ENCODE data around the gene NUP43.
A peak's percentile ranks its signal among the peaks of the same experiment; 100 is the strongest.
"Not testable (repeated sequence)": the region's sequence is repeated elsewhere in the genome, so short reads cannot be mapped to it uniquely, and the experiment has no call there.

Gene NUP43

GRCh38 chr6:149751239-149751638, 4.9 kb upstream of the NUP43 start:
- Histone ChIP-seq H3K9me3 (ENCODE audit: control insufficient read depth, insufficient read depth, low read length) (no peaks in the 10 kb centered on the region), H3K36me3 (ENCODE audit: control insufficient read depth, low read length) (peaks cover 36% of the 10 kb centered on the region), H3K9me2 (replicated peaks; ENCODE audit: control insufficient read depth, low read length) (no peaks in the 10 kb centered on the region), H3K4me2 (ENCODE audit: low read length) (peak overlapping the region; percentile 98), H3K27ac (ENCODE audit: low read depth, low read length) (no peak overlapping the region), H3K4me3 (ENCODE audit: low read length) (peak overlapping the region; percentile 99; the same call in 1 of the 2 replicates), H3F3A (ENCODE audit: control insufficient read depth, insufficient read depth) (0 out of 2 replicates have a peak, but pooled peaks cover 5% of the 10 kb centered on the region), H3K27me3 (ENCODE audit: control insufficient read depth, low read length) (no peaks in the 10 kb centered on the region), H4K20me1 (ENCODE audit: control insufficient read depth, insufficient read depth, low read depth, low read length) (peaks cover 13% of the 10 kb centered on the region), H3K4me1 (ENCODE audit: control insufficient read depth, low read length) (peaks cover 61% of the 10 kb centered on the region), H3K79me2 (ENCODE audit: control insufficient read depth, low read length) (peaks cover 76% of the 10 kb centered on the region)
- no peak for TF ChIP-seq EZH2phosphoT487 (IDR thresholded peaks at IDR 0.05; ENCODE audit: borderline replicate concordance, low read length)
- no peak for TF ChIP-seq CTCF (IDR thresholded peaks at IDR 0.05; ENCODE audit: low read depth, low read length, poor library complexity, severe bottlenecking)

GRCh38 chr6:149750136-149750609, 3.8 kb upstream of the NUP43 start:
- Histone ChIP-seq H3K79me2 (ENCODE audit: control insufficient read depth, low read length) (peaks cover 76% of the 10 kb centered on the region), H3K9me3 (ENCODE audit: control insufficient read depth, insufficient read depth, low read length) (no peaks in the 10 kb centered on the region), H3K27me3 (ENCODE audit: control insufficient read depth, low read length) (no peaks in the 10 kb centered on the region), H3K4me1 (ENCODE audit: control insufficient read depth, low read length) (peaks cover 57% of the 10 kb centered on the region), H3K27ac (ENCODE audit: low read depth, low read length) (peak overlapping the region; percentile 76), H3K4me3 (ENCODE audit: low read length) (peak overlapping the region; percentile 99), H3K36me3 (ENCODE audit: control insufficient read depth, low read length) (peaks cover 37% of the 10 kb centered on the region), H3K4me2 (ENCODE audit: low read length) (peak overlapping the region; percentile 98), H4K20me1 (ENCODE audit: control insufficient read depth, insufficient read depth, low read depth, low read length) (peaks cover 12% of the 10 kb centered on the region; the same call in 1 of the 2 replicates), H3F3A (ENCODE audit: control insufficient read depth, insufficient read depth) (0 out of 2 replicates have a peak, but pooled peaks cover 2% of the 10 kb centered on the region), H3K9me2 (replicated peaks; ENCODE audit: control insufficient read depth, low read length) (no peaks in the 10 kb centered on the region)
- TF ChIP-seq CTCF (IDR thresholded peaks at IDR 0.05; ENCODE audit: low read depth, low read length, poor library complexity, severe bottlenecking) (no peak), EZH2phosphoT487 (IDR thresholded peaks at IDR 0.05; ENCODE audit: borderline replicate concordance, low read length) (no peak)

DNA sequence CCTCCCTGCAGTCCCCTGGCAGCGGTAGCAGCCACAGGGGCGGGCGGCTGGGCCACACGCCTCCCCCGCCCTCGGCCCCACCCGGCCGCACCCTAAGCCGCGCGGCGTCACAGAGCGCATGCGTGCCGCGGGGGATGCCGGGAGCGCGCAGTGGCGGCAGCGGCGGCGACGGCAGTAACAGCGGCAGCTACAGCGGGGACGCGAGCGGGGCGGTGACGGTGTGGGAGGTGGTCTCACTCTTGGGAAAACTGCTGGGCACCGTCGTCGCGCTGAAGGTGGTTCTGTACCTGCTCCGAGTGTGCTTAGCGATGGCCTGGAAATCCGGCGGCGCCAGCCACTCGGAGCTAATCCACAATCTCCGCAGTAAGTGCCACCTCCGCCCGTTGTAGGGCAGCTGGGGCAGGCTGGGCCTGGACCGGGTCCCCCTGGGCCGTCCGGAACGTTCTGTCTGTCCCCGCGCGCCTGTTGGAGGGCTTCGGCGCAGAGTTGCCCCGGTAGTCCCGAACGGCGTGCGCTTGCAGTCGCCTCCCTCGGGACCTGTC, 3.3 kb upstream of the NUP43 start, which contains the start of gene PCMT1:
Gene PCMT1, plus strand, starts transcription at position 148 of the 542 bp plus-strand sequence. Its CDS starts 161 bp downstream, at position 309.
- Histone ChIP-seq H3K27me3 (ENCODE audit: control insufficient read depth, low read length) (no peaks in the 10 kb centered on the region), H3K4me3 (ENCODE audit: low read length) (peak within 1 kb of the TSS; percentile 99), H3K9me2 (replicated peaks; ENCODE audit: control insufficient read depth, low read length) (no peaks in the 10 kb centered on the region), H3K36me3 (ENCODE audit: control insufficient read depth, low read length) (peaks cover 34% of the 10 kb centered on the region), H3K4me2 (ENCODE audit: low read length) (peak within 1 kb of the TSS; percentile 98), H3K79me2 (ENCODE audit: control insufficient read depth, low read length) (peaks cover 76% of the 10 kb centered on the region), H3K27ac (ENCODE audit: low read depth, low read length) (peak within 1 kb of the TSS; percentile 76), H4K20me1 (ENCODE audit: control insufficient read depth, insufficient read depth, low read depth, low read length) (peaks cover 12% of the 10 kb centered on the region; the same call in 1 of the 2 replicates), H3K4me1 (ENCODE audit: control insufficient read depth, low read length) (peaks cover 56% of the 10 kb centered on the region), H3F3A (ENCODE audit: control insufficient read depth, insufficient read depth) (0 out of 2 replicates have a peak, but pooled peaks cover 2% of the 10 kb centered on the region), H3K9me3 (ENCODE audit: control insufficient read depth, insufficient read depth, low read length) (no peaks in the 10 kb centered on the region)
- TF ChIP-seq EZH2phosphoT487 (IDR thresholded peaks at IDR 0.05; ENCODE audit: borderline replicate concordance, low read length), result no peak
- TF ChIP-seq CTCF (IDR thresholded peaks at IDR 0.05; ENCODE audit: low read depth, low read length, poor library complexity, severe bottlenecking), result no peak

DNA sequence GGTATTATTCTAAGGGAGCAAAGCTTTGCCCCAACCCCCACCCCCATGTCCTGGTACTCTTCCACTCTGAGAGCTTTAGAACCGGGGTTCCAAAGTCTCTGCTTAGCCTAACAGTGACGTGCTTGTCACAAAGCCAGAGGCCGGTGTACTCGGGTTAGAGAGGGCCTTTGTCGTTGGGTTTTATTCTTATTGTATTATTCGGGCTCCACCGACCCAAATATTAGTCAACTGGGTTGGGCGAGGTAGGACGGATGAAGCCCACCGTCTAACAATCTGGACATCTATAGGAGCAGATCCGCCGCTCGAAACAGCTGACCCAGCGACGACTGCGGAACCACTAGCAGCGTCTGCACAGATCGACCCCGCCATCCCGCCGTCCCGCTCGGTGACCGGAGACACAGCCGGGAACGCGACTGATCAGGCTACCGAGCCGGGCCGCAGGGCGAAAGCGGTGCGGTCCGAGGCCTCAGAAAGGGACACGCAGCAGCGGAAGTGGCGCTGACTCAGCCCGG, 2.8 kb upstream of the NUP43 start:
- H3K9me3 ChIP-seq (ENCODE audit: control insufficient read depth, insufficient read depth, low read length); H3K9me2 ChIP-seq (replicated peaks; ENCODE audit: control insufficient read depth, low read length); H3F3A ChIP-seq (ENCODE audit: control insufficient read depth, insufficient read depth); H3K27me3 ChIP-seq (ENCODE audit: control insufficient read depth, low read length): not testable (repeated sequence)
- Histone ChIP-seq H3K4me2 (ENCODE audit: low read length) (peak overlapping the region; percentile 98), H3K27ac (ENCODE audit: low read depth, low read length) (peak overlapping the region; percentile 76), H3K79me2 (ENCODE audit: control insufficient read depth, low read length) (peaks cover 76% of the 10 kb centered on the region), H3K4me1 (ENCODE audit: control insufficient read depth, low read length) (peaks cover 50% of the 10 kb centered on the region), H3K4me3 (ENCODE audit: low read length) (peak overlapping the region; percentile 99), H3K36me3 (ENCODE audit: control insufficient read depth, low read length) (peaks cover 30% of the 10 kb centered on the region), H4K20me1 (ENCODE audit: control insufficient read depth, insufficient read depth, low read depth, low read length) (peaks cover 12% of the 10 kb centered on the region; the same call in 1 of the 2 replicates)

DNA sequence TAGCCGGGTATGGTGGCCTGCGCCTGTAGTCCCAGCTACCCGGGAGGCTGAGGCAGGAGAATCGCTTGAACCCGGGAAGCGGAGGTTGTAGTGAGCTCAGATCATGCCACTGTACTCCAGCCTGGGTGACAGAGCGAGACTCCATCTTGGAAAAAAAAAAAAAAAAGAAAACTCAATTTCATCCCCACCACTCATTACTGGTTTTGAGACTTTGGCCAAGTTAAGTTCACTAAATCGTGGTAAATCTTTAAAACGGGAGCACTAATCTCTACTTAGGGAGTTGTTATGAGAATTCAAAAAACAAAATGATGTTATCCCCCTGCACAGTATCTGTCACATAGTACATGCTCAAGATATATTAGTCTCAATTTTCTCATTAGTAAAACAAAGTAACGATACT, 1.1 kb downstream of the NUP43 start:
- not testable (repeated sequence) for H3K9me3 ChIP-seq (ENCODE audit: control insufficient read depth, insufficient read depth, low read length); H3K27me3 ChIP-seq (ENCODE audit: control insufficient read depth, low read length); H3F3A ChIP-seq (ENCODE audit: control insufficient read depth, insufficient read depth); H3K27ac ChIP-seq (ENCODE audit: low read depth, low read length); H3K9me2 ChIP-seq (replicated peaks; ENCODE audit: control insufficient read depth, low read length); H4K20me1 ChIP-seq (ENCODE audit: control insufficient read depth, insufficient read depth, low read depth, low read length)
- peak overlapping the region; percentile 70 for H3K4me2 ChIP-seq (ENCODE audit: low read length)
- H3K36me3 ChIP-seq (ENCODE audit: control insufficient read depth, low read length), result peaks cover 45% of the 10 kb centered on the region
- H3K4me1 ChIP-seq (ENCODE audit: control insufficient read depth, low read length), result peaks cover 22% of the 10 kb centered on the region
- H3K79me2 ChIP-seq (ENCODE audit: control insufficient read depth, low read length), result peaks cover 47% of the 10 kb centered on the region
- H3K4me3 ChIP-seq (ENCODE audit: low read length), result peak overlapping the region; percentile 97

Measured in DOHH2 (cell line).